Liver (tissue), 9 donors: ENCODE data around the gene SPAG16. TPM values are rescaled to one million over a fixed set of nuclear protein-coding genes. Genes with fewer than 3 reads are reported as not detected.

Source experiments
- DNase-seq: peaks from one replicate; pipeline ENCODE4 v3.0.0-alpha.2; 2017; ENCODE audit warnings: low spot score
- H3K27ac ChIP-seq, 2 donors: one replicate each; pipeline ENCODE4 v1.7.0; 2013; ENCODE audit warnings: inconsistent platforms in 2 of 2, low read length in 2 of 2, control low read depth in 1 of 2, low read depth in 1 of 2, mild to moderate bottlenecking in 1 of 2
- H3K27me3 ChIP-seq, 4 donors: one replicate each; pipeline versions ENCODE4 v1.6.1 to v1.7.0; 2013; ENCODE audit warnings: low read length in 3 of 4, inconsistent platforms in 1 of 4, mild to moderate bottlenecking in 1 of 4, moderate library complexity in 1 of 4; ENCODE audit not compliant: control insufficient read depth in 4 of 4, insufficient read depth in 4 of 4
- H3K36me3 ChIP-seq, 4 donors: one replicate each; pipeline versions ENCODE4 v1.6.1 to v1.7.0; 2013; ENCODE audit warnings: low read length in 3 of 4, mild to moderate bottlenecking in 3 of 4, low read depth in 1 of 4, moderate library complexity in 1 of 4; ENCODE audit not compliant: control insufficient read depth in 4 of 4, insufficient read depth in 3 of 4
- H3K4me1 ChIP-seq, 4 donors: one replicate each; pipeline versions ENCODE4 v1.6.1 to v1.7.0; 2013; ENCODE audit warnings: low read length in 3 of 4, mild to moderate bottlenecking in 3 of 4, moderate library complexity in 1 of 4; ENCODE audit not compliant: control insufficient read depth in 4 of 4, insufficient read depth in 4 of 4
- H3K4me3 ChIP-seq, 3 donors: one replicate each; pipeline versions ENCODE4 v1.6.1 to v1.7.0; 2013; ENCODE audit warnings: low read length in 3 of 3, control low read depth in 1 of 3, low read depth in 1 of 3, mild to moderate bottlenecking in 1 of 3
- H3K9ac ChIP-seq, 2 donors: one replicate each; pipeline ENCODE4 v1.7.0; 2013; ENCODE audit warnings: low read length in 2 of 2, mild to moderate bottlenecking in 2 of 2, moderate library complexity in 2 of 2, control low read depth in 1 of 2, low read depth in 1 of 2
- H3K9me3 ChIP-seq, 4 donors: one replicate each; pipeline versions ENCODE4 v1.6.1 to v1.7.0; 2013; ENCODE audit warnings: low read length in 3 of 4; ENCODE audit not compliant: control insufficient read depth in 4 of 4
- ATF3 ChIP-seq: IDR thresholded peaks from 2 replicates; pipeline ENCODE4 v1.6.1; 2016; ENCODE audit warnings: antibody characterized with exemption
- CTCF ChIP-seq: fragments of 150-350 bp; IDR thresholded peaks from 2 replicates; pipeline ENCODE4 v1.5.1; 2017; ENCODE audit warnings: improper control_type of control experiment, low read depth, low read length; ENCODE audit not compliant: missing input control
- EGR1 ChIP-seq, 2 donors: IDR thresholded peaks; 2 replicates each; pipeline ENCODE4 v1.6.1; 2016 to 2018; ENCODE audit warnings: antibody characterized with exemption in 2 of 2, low read depth in 2 of 2
- FOXA1 ChIP-seq: IDR thresholded peaks from 2 replicates; pipeline ENCODE4 v1.6.1; 2016; ENCODE audit warnings: antibody characterized with exemption
- FOXA2 ChIP-seq: IDR thresholded peaks from 2 replicates; pipeline ENCODE4 v1.6.1; 2016; ENCODE audit warnings: antibody characterized with exemption
- GABPA ChIP-seq, 2 donors: IDR thresholded peaks in 1 of 2; conservative IDR thresholded peaks in 1 of 2; 2 replicates each; pipeline ENCODE4 v1.6.1; 2016; ENCODE audit warnings: antibody characterized with exemption in 2 of 2, mild to moderate bottlenecking in 1 of 2, moderate library complexity in 1 of 2
- HNF4G ChIP-seq: IDR thresholded peaks from 2 replicates; pipeline ENCODE4 v1.6.1; 2016; ENCODE audit warnings: antibody characterized with exemption
- JUND ChIP-seq, 2 donors: IDR thresholded peaks; 2 replicates each; pipeline ENCODE4 v1.6.1; 2016; ENCODE audit warnings: antibody characterized with exemption in 2 of 2
- NR2F2 ChIP-seq: IDR thresholded peaks from 2 replicates; pipeline ENCODE4 v1.6.1; 2016; ENCODE audit warnings: antibody characterized with exemption
- RAD21 ChIP-seq, 2 donors: IDR thresholded peaks; 2 replicates each; pipeline ENCODE4 v1.6.1; 2016; ENCODE audit warnings: antibody characterized with exemption in 2 of 2, mild to moderate bottlenecking in 2 of 2
- REST ChIP-seq: IDR thresholded peaks from 2 replicates; pipeline ENCODE4 v1.6.1; 2016; ENCODE audit warnings: antibody characterized with exemption, mild to moderate bottlenecking
- RXRA ChIP-seq, 2 donors: IDR thresholded peaks; 2 replicates each; pipeline ENCODE4 v1.6.1; 2017 to 2018; ENCODE audit warnings: antibody characterized with exemption in 2 of 2, mild to moderate bottlenecking in 1 of 2
- SP1 ChIP-seq: IDR thresholded peaks from 2 replicates; pipeline ENCODE4 v1.6.1; 2018; ENCODE audit warnings: antibody characterized with exemption, mild to moderate bottlenecking
- YY1 ChIP-seq: IDR thresholded peaks from 2 replicates; pipeline ENCODE4 v1.6.1; 2016; ENCODE audit warnings: antibody characterized with exemption, mild to moderate bottlenecking
- ZBTB33 ChIP-seq: IDR thresholded peaks from 2 replicates; pipeline ENCODE4 v1.6.1; 2016; ENCODE audit warnings: antibody characterized with exemption
- WGBS: extraction: QIAGEN DNeasy Blood & Tissue Kit; methylation state at CpG from one replicate; pipeline ENCODE4 v1.1.7; 2013; 5-methylcytosine and 5-hydroxymethylcytosine counted together
- polyA plus RNA-seq, 2 donors: library from polyadenylated mRNA; stranded (reverse) in 1 of 2; unstranded in 1 of 2; fragments of 200-250 nt in 1 of 2; fragments of >200 nt in 1 of 2; fragmentation: Nextera tagmentation in 1 of 2; extraction: Ambion mirVana in 1 of 2; gene quantifications; one replicate each; pipeline versions ENCODE4 v1.2.1 to v1.2.3, GENCODE V29; 2013 to 2015
- total RNA-seq, 2 donors: library from RNA; depleted of rRNA; stranded (reverse); fragments of >200 nt; gene quantifications; one replicate each; pipeline ENCODE4 v1.2.3, GENCODE V29; 2014
- donor health status: healthy.
- donor health status: healthy.
- donor health status: healthy.
- donor health status: healthy.
- donor health status: healthy.

SPAG16 gene
- total and polyA plus RNA-seq, 4 donors, result 6.4 to 12.7 (median 11.4) TPM

- Histone ChIP-seq H3K9me3 (no peaks in the 10 kb centered on the region), H3K9ac (no peak overlapping the region), H3K4me1 (no peaks in the 10 kb centered on the region), H3K4me3 (no peak overlapping the region), H3K27me3 (no peaks in the 10 kb centered on the region), H3K36me3 (no peaks in the 10 kb centered on the region), H3K27ac (no peak overlapping the region)
- 94% methylated on average over 5 of the region's 5 CpGs for WGBS
- no peak for DNase-seq
- TF ChIP-seq YY1 (no peak), EGR1 (IDR thresholded peaks at IDR 0.05; ENCODE audit: low read depth in 2 of 2) (no peak), ZBTB33 (no peak), SP1 (no peak), HNF4G (no peak), RXRA (IDR thresholded peaks at IDR 0.05) (no peak), ATF3 (no peak), NR2F2 (no peak), CTCF (no peak), GABPA (IDR thresholded peaks at IDR 0.05 in 1 of 2, conservative IDR thresholded peaks at IDR 0.05 in 1 of 2) (no peak)
These were observed 820.7 kb downstream of the SPAG16 start for GRCh38 chr2:214104967-214105366.

GRCh38 chr2:214107726-214108125 is 823.5 kb downstream of the SPAG16 start:
- no peaks in the 10 kb centered on the region for H3K36me3 ChIP-seq
- TF ChIP-seq REST (no peak), RAD21 (IDR thresholded peaks at IDR 0.05) (no peak), CTCF (no peak), GABPA (IDR thresholded peaks at IDR 0.05 in 1 of 2, conservative IDR thresholded peaks at IDR 0.05 in 1 of 2) (no peak), FOXA2 (no peak), FOXA1 (no peak), JUND (IDR thresholded peaks at IDR 0.05) (no peak), YY1 (no peak)
- no peak overlapping the region for H3K4me3 ChIP-seq
- 82% methylated on average over 1 of the region's 1 CpG for WGBS
- DNase-seq, result no peak
- H3K27ac ChIP-seq, result no peak overlapping the region
- H3K9me3 ChIP-seq, result no peaks in the 10 kb centered on the region
- no peak overlapping the region for H3K9ac ChIP-seq
- H3K4me1 ChIP-seq, result no peaks in the 10 kb centered on the region
- H3K27me3 ChIP-seq, result no peaks in the 10 kb centered on the region
